Activated naive CD8-positive, alpha-beta T cell (primary cell): ENCODE data around the gene TUBB3.
"Not testable (repeated sequence)": the region's sequence is repeated elsewhere in the genome, so short reads cannot be mapped to it uniquely, and the experiment has no call there.

Experiments
- H3K27ac Mint-ChIP-seq: one replicate; pipeline ENCODE4 v1.8.0; 2021; ENCODE audit warnings: mixed read lengths
- H3K27me3 Mint-ChIP-seq: one replicate; pipeline ENCODE4 v1.8.0; 2021; ENCODE audit warnings: mixed read lengths
- H3K36me3 Mint-ChIP-seq: one replicate; pipeline ENCODE4 v1.8.0; 2021; ENCODE audit warnings: mixed read lengths
- H3K4me1 Mint-ChIP-seq: one replicate; pipeline ENCODE4 v1.8.0; 2021; ENCODE audit warnings: low read depth, mixed read lengths
- H3K4me3 Mint-ChIP-seq: one replicate; pipeline ENCODE4 v1.8.0; 2021; ENCODE audit warnings: mild to moderate bottlenecking, mixed read lengths
- H3K9me3 Mint-ChIP-seq: one replicate; pipeline ENCODE4 v1.8.0; 2021; ENCODE audit warnings: low read depth, mixed read lengths

The TUBB3 gene

GRCh38 chr16:89909777-89910716 is 13.1 kb upstream of the TUBB3 start:
- H3K4me1 Mint-ChIP-seq, result peaks cover 2% of the 10 kb centered on the region
- H3K36me3 Mint-ChIP-seq, result peaks cover 3% of the 10 kb centered on the region
- H3K27me3 Mint-ChIP-seq, result no peaks in the 10 kb centered on the region
- no peak overlapping the region for H3K4me3 Mint-ChIP-seq
- no peak overlapping the region for H3K27ac Mint-ChIP-seq
- H3K9me3 Mint-ChIP-seq, result no peaks in the 10 kb centered on the region

GRCh38 chr16:89910717-89911354 is 12.3 kb upstream of the TUBB3 start:
- H3K9me3 Mint-ChIP-seq, result no peaks in the 10 kb centered on the region
- H3K27me3 Mint-ChIP-seq, result no peaks in the 10 kb centered on the region
- no peak overlapping the region for H3K4me3 Mint-ChIP-seq
- peaks cover 2% of the 10 kb centered on the region for H3K4me1 Mint-ChIP-seq
- H3K36me3 Mint-ChIP-seq, result peaks cover 3% of the 10 kb centered on the region
- H3K27ac Mint-ChIP-seq, result no peak overlapping the region

- Mint-ChIP-seq H3K4me1 (peaks cover 2% of the 10 kb centered on the region), H3K36me3 (peaks cover 3% of the 10 kb centered on the region), H3K27me3 (no peaks in the 10 kb centered on the region), H3K27ac (no peak overlapping the region), H3K9me3 (no peaks in the 10 kb centered on the region), H3K4me3 (no peak overlapping the region)
Measured at GRCh38 chr16:89911375-89911774, 11.8 kb upstream of the TUBB3 start.

GRCh38 chr16:89912143-89912542 is 11.0 kb upstream of the TUBB3 start:
- Mint-ChIP-seq H3K4me3 (no peak overlapping the region), H3K27ac (no peak overlapping the region), H3K36me3 (peaks cover 3% of the 10 kb centered on the region), H3K4me1 (peaks cover 2% of the 10 kb centered on the region), H3K27me3 (no peaks in the 10 kb centered on the region), H3K9me3 (no peaks in the 10 kb centered on the region)

- H3K36me3 Mint-ChIP-seq, result peaks cover 3% of the 10 kb centered on the region
- no peaks in the 10 kb centered on the region for H3K27me3 Mint-ChIP-seq
- no peak overlapping the region for H3K4me3 Mint-ChIP-seq
- no peak overlapping the region for H3K27ac Mint-ChIP-seq
- H3K4me1 Mint-ChIP-seq, result peaks cover 4% of the 10 kb centered on the region
- no peaks in the 10 kb centered on the region for H3K9me3 Mint-ChIP-seq
Measured at GRCh38 chr16:89912627-89913026, 10.5 kb upstream of the TUBB3 start.

GRCh38 chr16:89913408-89914387 is 9.4 kb upstream of the TUBB3 start:
- H3K9me3 Mint-ChIP-seq, result no peaks in the 10 kb centered on the region

GRCh38 chr16:89914642-89915285 is 8.4 kb upstream of the TUBB3 start:
- not testable (repeated sequence) for H3K27ac Mint-ChIP-seq, H3K27me3 Mint-ChIP-seq, H3K36me3 Mint-ChIP-seq, H3K9me3 Mint-ChIP-seq, H3K4me3 Mint-ChIP-seq
- H3K4me1 Mint-ChIP-seq, result peaks cover 14% of the 10 kb centered on the region

More at GRCh38 chr16:89913408-89914387, 9.4 kb upstream of the TUBB3 start:
- H3K4me1 Mint-ChIP-seq, result peaks cover 8% of the 10 kb centered on the region
- H3K4me3 Mint-ChIP-seq, result no peak overlapping the region
- no peak overlapping the region for H3K27ac Mint-ChIP-seq
- peaks cover 3% of the 10 kb centered on the region for H3K36me3 Mint-ChIP-seq
- H3K27me3 Mint-ChIP-seq, result no peaks in the 10 kb centered on the region

GRCh38 chr16:89915303-89916232 is 7.6 kb upstream of the TUBB3 start:
- peaks cover 19% of the 10 kb centered on the region for H3K4me1 Mint-ChIP-seq
- peaks cover 3% of the 10 kb centered on the region for H3K36me3 Mint-ChIP-seq
- H3K4me3 Mint-ChIP-seq, result no peak overlapping the region
- H3K27ac Mint-ChIP-seq, result no peak overlapping the region
- H3K9me3 Mint-ChIP-seq, result no peaks in the 10 kb centered on the region
- peaks cover 3% of the 10 kb centered on the region for H3K27me3 Mint-ChIP-seq

- H3K27me3 Mint-ChIP-seq, result peaks cover 6% of the 10 kb centered on the region
- no peaks in the 10 kb centered on the region for H3K9me3 Mint-ChIP-seq
- no peak overlapping the region for H3K27ac Mint-ChIP-seq
- H3K36me3 Mint-ChIP-seq, result peaks cover 3% of the 10 kb centered on the region
- peak overlapping the region; percentile 62 for H3K4me3 Mint-ChIP-seq
- H3K4me1 Mint-ChIP-seq, result peaks cover 34% of the 10 kb centered on the region
Measured at GRCh38 chr16:89917773-89918452, 5.2 kb upstream of the TUBB3 start.

- H3K36me3 Mint-ChIP-seq, result no peaks in the 10 kb centered on the region
Measured at GRCh38 chr16:89918453-89919347, 4.4 kb upstream of the TUBB3 start, which contains the start of gene MC1R. Gene MC1R, plus strand, starts transcription at chr16:89918862. Its CDS starts 397 bp downstream, at chr16:89919259.

GRCh38 chr16:89919535-89920406 is 3.4 kb upstream of the TUBB3 start:
- Mint-ChIP-seq H3K36me3 (no peaks in the 10 kb centered on the region), H3K4me1 (peaks cover 34% of the 10 kb centered on the region), H3K27ac (no peak overlapping the region), H3K27me3 (peaks cover 6% of the 10 kb centered on the region), H3K4me3 (peak overlapping the region; percentile 59), H3K9me3 (no peaks in the 10 kb centered on the region)

More at GRCh38 chr16:89918453-89919347, 4.4 kb upstream of the TUBB3 start, which contains the start of gene MC1R:
- Mint-ChIP-seq H3K4me1 (peaks cover 32% of the 10 kb centered on the region), H3K4me3 (peak within 1 kb of the TSS; percentile 62), H3K27me3 (peaks cover 6% of the 10 kb centered on the region), H3K9me3 (no peaks in the 10 kb centered on the region), H3K27ac (no peak within 1 kb of the TSS)
